Hair follicular keratinocyte (primary cell): ENCODE results near the gene IFNA16. TPM values are rescaled to one million over a fixed set of nuclear protein-coding genes. Genes with fewer than 3 reads are reported as not detected.

Experiments used
- total RNA-seq: library from RNA; depleted of rRNA; stranded (reverse); fragments of >200 nt; gene quantifications from 2 replicates; pipeline ENCODE4 v1.2.3, GENCODE V29; 2015

IFNA16 gene
- not detected in 2 replicates for total RNA-seq

DNA sequence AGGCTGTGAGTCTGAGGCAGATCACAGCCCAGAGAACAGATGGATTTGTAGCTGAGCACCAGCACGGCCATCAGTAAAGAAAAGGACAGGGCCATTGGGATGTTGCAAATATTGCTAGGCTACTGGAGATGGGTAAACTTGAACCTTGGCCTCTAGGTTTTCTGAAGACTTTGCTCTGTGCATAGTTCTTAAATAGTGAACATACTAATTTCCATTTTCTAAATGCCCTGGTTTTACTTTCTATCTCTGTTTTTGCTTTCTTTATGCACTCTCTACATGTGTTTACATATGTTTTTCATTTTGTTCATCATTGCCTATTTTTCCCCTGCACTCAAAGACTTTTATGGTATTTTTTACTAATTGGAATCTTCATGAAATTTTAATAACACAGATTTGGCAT, at the start of gene IFNA16:
TSS of gene IFNA16 (minus strand) at position 101 of the 400 bp plus-strand sequence. CDS start at position 95, 6 bp downstream.

DNA sequence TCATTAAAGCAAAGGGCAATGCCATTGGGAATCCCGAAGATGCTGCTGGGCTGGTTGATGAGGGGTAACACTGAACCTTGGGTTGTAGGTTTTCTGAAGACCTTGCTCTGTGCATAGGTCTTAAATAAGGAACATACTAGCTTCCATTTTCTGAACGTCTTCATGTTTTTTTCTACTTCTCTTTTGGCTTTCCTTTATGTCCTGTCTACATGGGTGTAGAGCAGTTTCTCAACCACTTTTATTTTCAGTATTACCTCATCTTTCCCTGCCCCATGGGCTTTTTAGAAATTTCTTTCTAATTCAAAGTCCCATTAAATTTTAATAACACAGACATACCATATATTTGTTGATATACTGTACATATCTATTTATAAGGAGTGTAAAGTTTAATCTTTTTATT, 22.8 kb upstream of the IFNA16 start, which contains the start of gene IFNA14:
TSS of gene IFNA14 (minus strand) at position 95 of the 400 bp plus-strand sequence. CDS start at position 25, 70 bp downstream.

DNA sequence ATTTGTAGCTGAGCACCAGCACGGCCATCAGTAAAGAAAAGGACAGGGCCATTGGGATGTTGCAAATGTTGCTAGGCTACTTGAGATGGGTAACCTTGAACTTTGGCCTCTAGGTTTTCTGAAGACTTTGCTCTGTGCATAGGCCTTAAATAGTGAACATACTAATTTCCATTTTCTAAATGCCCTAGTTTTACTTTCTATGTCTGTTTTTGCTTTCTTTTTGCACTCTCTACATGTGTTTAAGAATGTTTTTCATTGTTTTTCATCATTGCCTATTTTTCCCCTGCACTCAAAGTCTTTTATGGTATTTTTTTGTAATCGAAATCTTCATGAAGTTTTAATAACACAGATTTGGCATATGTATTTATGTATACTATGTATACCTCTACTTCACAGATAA, 11.0 kb upstream of the IFNA16 start, which contains the start of gene IFNA17:
TSS of gene IFNA17 (minus strand) at position 101 of the 400 bp plus-strand sequence. CDS start at position 52, 49 bp downstream.

DNA sequence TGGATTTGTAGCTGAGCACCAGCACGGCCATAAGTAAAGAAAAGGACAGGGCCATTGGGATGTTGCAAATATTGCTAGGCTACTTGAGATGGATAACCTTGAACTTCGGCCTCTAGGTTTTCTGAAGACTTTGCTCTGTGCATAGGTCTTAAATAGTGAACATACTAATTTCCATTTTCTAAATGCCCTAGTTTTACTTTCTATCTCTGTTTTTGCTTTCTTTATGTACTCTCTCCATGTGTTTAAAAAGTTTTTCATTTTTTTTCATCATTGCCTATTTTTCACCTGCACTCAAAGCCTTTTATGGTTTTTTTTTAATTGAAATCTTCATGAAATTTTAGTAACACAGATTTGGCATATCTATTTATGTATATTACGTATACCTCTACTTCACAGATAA, 10.1 kb downstream of the IFNA16 start, which contains the start of gene IFNA10:
TSS of gene IFNA10 (minus strand) at position 101 of the 400 bp plus-strand sequence. CDS start at position 55, 46 bp downstream.

DNA sequence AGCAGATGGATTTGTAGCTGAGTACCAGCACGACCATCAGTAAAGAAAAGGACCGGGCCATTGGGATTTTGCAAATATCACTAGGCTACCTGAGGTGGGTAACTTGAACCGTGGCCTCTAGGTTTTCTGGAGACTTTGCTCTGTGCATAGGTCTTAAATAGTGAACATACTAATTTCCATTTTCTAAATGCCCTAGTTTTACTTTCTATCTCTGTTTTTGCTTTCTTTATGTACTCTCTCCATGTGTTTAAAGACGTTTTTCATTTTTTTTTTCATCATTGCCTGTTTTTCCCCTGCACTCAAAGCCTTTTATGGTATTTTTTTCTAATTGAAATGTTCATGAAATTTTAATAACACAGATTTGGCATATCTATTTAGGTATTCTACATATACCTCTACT, 15.0 kb downstream of the IFNA16 start, which contains the start of gene IFNA7:
TSS of gene IFNA7 (minus strand) at position 101 of the 400 bp plus-strand sequence. CDS start at position 61, 40 bp downstream.

DNA sequence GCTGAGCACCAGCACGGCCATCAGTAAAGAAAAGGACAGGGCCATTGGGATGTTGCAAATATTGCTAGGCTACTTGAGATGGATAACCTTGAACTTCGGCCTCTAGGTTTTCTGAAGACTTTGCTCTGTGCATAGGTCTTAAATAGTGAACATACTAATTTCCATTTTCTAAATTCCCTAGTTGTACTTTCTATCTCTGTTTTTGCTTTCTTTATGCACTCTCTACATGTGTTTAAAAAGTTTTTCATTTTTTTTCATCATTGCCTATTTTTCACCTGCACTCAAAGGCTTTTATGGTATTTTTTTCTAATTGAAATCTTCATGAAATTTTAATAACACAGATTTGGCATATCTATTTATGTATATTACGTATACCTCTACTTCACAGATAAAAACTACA, 29.6 kb downstream of the IFNA16 start, which contains the start of gene IFNA4:
TSS of gene IFNA4 (minus strand) at position 101 of the 400 bp plus-strand sequence. CDS start at position 45, 56 bp downstream.

DNA sequence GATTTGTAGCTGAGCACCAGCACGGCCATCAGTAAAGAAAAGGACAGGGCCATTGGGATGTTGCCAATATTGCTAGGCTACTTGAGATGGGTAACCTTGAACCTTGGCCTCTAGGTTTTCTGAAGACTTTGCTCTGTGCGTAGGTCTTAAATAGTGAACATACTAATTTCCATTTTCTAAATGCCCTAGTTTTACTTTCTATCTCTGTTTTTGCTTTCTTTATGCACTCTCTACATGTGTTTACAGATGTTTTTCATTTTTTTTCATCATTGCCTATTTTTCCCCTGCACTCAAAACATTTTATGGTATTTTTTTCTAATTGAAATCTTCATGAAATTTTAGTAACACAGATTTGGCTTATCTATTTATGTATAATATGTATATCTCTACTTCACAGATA, 50.6 kb downstream of the IFNA16 start, which contains the start of gene IFNA21:
TSS of gene IFNA21 (minus strand) at position 101 of the 400 bp plus-strand sequence. CDS start at position 53, 48 bp downstream.

Other genes starting within 250 kb of the IFNA16 start
- gene HACD4, start 185.7 kb downstream of the IFNA16 start, total RNA-seq = 4.7 and 9.4 TPM in 2 replicates
- gene IFNB1, start 139.4 kb downstream of the IFNA16 start, total RNA-seq = not detected in 2 replicates
- not detected in 2 replicates for gene IFNW1, start 75.5 kb downstream of the IFNA16 start, total RNA-seq
- not detected in 2 replicates for gene IFNA21, start 50.7 kb downstream of the IFNA16 start, total RNA-seq
- not detected in 2 replicates for gene IFNA4, start 29.7 kb downstream of the IFNA16 start, total RNA-seq
- gene IFNA7, start 15.1 kb downstream of the IFNA16 start, total RNA-seq = not detected in 2 replicates
- gene IFNA10, start 10.2 kb downstream of the IFNA16 start, total RNA-seq = not detected in 2 replicates
- gene IFNA17, start 10.9 kb upstream of the IFNA16 start, total RNA-seq = not detected in 2 replicates
- not detected in 2 replicates for gene IFNA14, start 22.7 kb upstream of the IFNA16 start, total RNA-seq
- gene IFNA5, start 88.0 kb upstream of the IFNA16 start, total RNA-seq = not detected in 2 replicates
- 12.5 and 13.8 TPM in 2 replicates for gene KLHL9, start 118.1 kb upstream of the IFNA16 start, total RNA-seq
- not detected in 2 replicates for gene IFNA6, start 133.6 kb upstream of the IFNA16 start, total RNA-seq
- not detected in 2 replicates for gene IFNA13, start 150.7 kb upstream of the IFNA16 start, total RNA-seq
- gene IFNA2, start 168.1 kb upstream of the IFNA16 start, total RNA-seq = not detected in 2 replicates
- gene IFNA8, start 191.8 kb upstream of the IFNA16 start, total RNA-seq = not detected in 2 replicates
- not detected in 2 replicates for gene IFNA1, start 223.1 kb upstream of the IFNA16 start, total RNA-seq